Endothelial cell of umbilical vein (primary cell): ENCODE data around the gene IRF1. TPM values are rescaled to one million over a fixed set of nuclear protein-coding genes. Genes with fewer than 3 reads are reported as not detected.

Source experiments
- BruUV-seq: library from RNA; stranded (reverse); fragments of 400-500 nt; replicated peaks from 2 replicates; lab custom pipeline; 2021; lab: Mats Ljungman, UMichigan
- CTCF ChIA-PET: fragments of 300-600, 350-600 bp; sonication (Branson Sonifier 250); formaldehyde crosslinking; loops from one replicate; lab custom pipeline; 2021; ENCODE audit warnings: antibody characterized with exemption, inconsistent platforms; lab: Charles Lee
- POLR2A ChIA-PET: fragments of 300-600, 350-600 bp; sonication (Branson Sonifier 250); formaldehyde crosslinking; loops from one replicate; lab custom pipeline; 2021; ENCODE audit warnings: antibody characterized with exemption, inconsistent platforms; lab: Charles Lee
- DNase-seq: peaks from one replicate; pipeline ENCODE4 v3.0.0-alpha.2; 2011; ENCODE audit warnings: low read depth, low spot score
- FAIRE-seq: peaks from 2 replicates; lab custom pipeline; 2011; peaks lifted over from hg19 to GRCh38; lab: Jason Lieb, UNC
- H2AFZ ChIP-seq: 2 replicates; pipeline ENCODE4 v1.6.0; 2012; ENCODE audit warnings: low read depth, low read length, control low read depth, inconsistent platforms
- H3K27ac ChIP-seq: 2 replicates; pipeline ENCODE4 v1.5.1; 2011; ENCODE audit warnings: low read depth, mild to moderate bottlenecking, control low read depth, low read length, moderate library complexity; ENCODE audit not compliant: insufficient read depth
- H3K27me3 ChIP-seq, 2 experiments: 2 replicates each; pipeline versions ENCODE4 v1.6.0 to v1.6.1; 2011; ENCODE audit warnings: low read length in 2 of 2, mixed read lengths in 1 of 2; ENCODE audit not compliant: control insufficient read depth in 2 of 2, insufficient read depth in 2 of 2
- H3K36me3 ChIP-seq, 2 experiments: 2 replicates in 1 of 2; 3 replicates in 1 of 2; pipeline ENCODE4 v1.5.1; 2011; ENCODE audit warnings: low read length in 2 of 2, mild to moderate bottlenecking in 1 of 2, moderate library complexity in 1 of 2; ENCODE audit not compliant: control insufficient read depth in 2 of 2, insufficient read depth in 2 of 2; ENCODE audit errors: extremely low read depth in 1 of 2
- H3K4me1 ChIP-seq: 3 replicates; pipeline ENCODE4 v1.5.1; 2011; ENCODE audit warnings: mild to moderate bottlenecking, low read length; ENCODE audit not compliant: control insufficient read depth, insufficient read depth; ENCODE audit errors: extremely low read depth
- H3K4me2 ChIP-seq: 2 replicates; pipeline ENCODE4 v1.6.1; 2011; ENCODE audit warnings: low read length, control low read depth, mixed read lengths; ENCODE audit not compliant: insufficient read depth
- H3K4me3 ChIP-seq, 3 experiments: fragments of 200-600 bp in 1 of 3; sonication (generic), shearing (Covaris generic) in 1 of 3; replicated peaks in 1 of 3; 2 replicates each; pipeline ENCODE4 v1.5.1; 2011 to 2016; ENCODE audit warnings: control low read depth in 3 of 3, low read length in 3 of 3, mild to moderate bottlenecking in 2 of 3, inconsistent platforms in 1 of 3, low read depth in 1 of 3, moderate library complexity in 1 of 3; ENCODE audit not compliant: insufficient read depth in 1 of 3
- H3K79me2 ChIP-seq: 2 replicates; pipeline ENCODE4 v1.6.0; 2012; ENCODE audit warnings: low read length, inconsistent platforms; ENCODE audit not compliant: control insufficient read depth, insufficient read depth
- H3K9ac ChIP-seq: replicated peaks from 2 replicates; pipeline ENCODE3; 2011; ENCODE audit warnings: low read length, control low read depth; ENCODE audit not compliant: insufficient read depth; ENCODE audit errors: extremely low read depth
- H3K9me1 ChIP-seq: replicated peaks from 3 replicates; pipeline ENCODE4 v1.6.0; 2011; ENCODE audit warnings: mild to moderate bottlenecking, low read length; ENCODE audit not compliant: control insufficient read depth, insufficient read depth; ENCODE audit errors: extremely low read depth
- H3K9me3 ChIP-seq: replicated peaks from 2 replicates; pipeline ENCODE4 v1.5.1; 2012; ENCODE audit warnings: low read length, inconsistent platforms; ENCODE audit not compliant: control insufficient read depth, insufficient read depth
- H4K20me1 ChIP-seq: replicated peaks from 2 replicates; pipeline ENCODE3; 2011; ENCODE audit warnings: mild to moderate bottlenecking, low read length; ENCODE audit not compliant: control insufficient read depth, insufficient read depth; ENCODE audit errors: extremely low read depth
- EZH2 ChIP-seq: IDR thresholded peaks from 2 replicates; pipeline ENCODE4 v1.6.1; 2012; ENCODE audit warnings: borderline replicate concordance, low read depth, mild to moderate bottlenecking, moderate library complexity, low read length, inconsistent platforms; ENCODE audit not compliant: severe bottlenecking
- FOS ChIP-seq: IDR thresholded peaks from 2 replicates; pipeline ENCODE4 v1.6.1; 2011; ENCODE audit warnings: mild to moderate bottlenecking, low read length, moderate library complexity, borderline replicate concordance; ENCODE audit not compliant: insufficient read depth
- GATA2 ChIP-seq: IDR thresholded peaks from 2 replicates; pipeline ENCODE4 v1.7.0; 2011; ENCODE audit warnings: low read depth, mild to moderate bottlenecking, moderate library complexity, mixed read lengths, low read length; ENCODE audit not compliant: insufficient read length, insufficient read depth
- MYC ChIP-seq: IDR thresholded peaks from one replicate; pipeline ENCODE4 v1.6.1; 2011; ENCODE audit warnings: mild to moderate bottlenecking, low read depth, low read length
- POLR2A ChIP-seq: IDR thresholded peaks from 2 replicates; pipeline ENCODE4 v1.6.1; 2012; ENCODE audit warnings: low read depth, mild to moderate bottlenecking, control low read depth, low read length
- dilution Hi-C: fragments of 300-500 bp; cut with MboI; formaldehyde crosslinking; loops from one replicate; pipeline ENCODE4 v1.15.0; 2019; ENCODE audit warnings: low sequenced_read_pairs; ENCODE audit not compliant: extremely low pct_ligation_motif_present
- intact Hi-C: fragments of 100-400 bp; cut with micrococcal nuclease; formaldehyde crosslinking; loops from one replicate; pipeline ENCODE4 v1.10.0; 2022
- polyA plus RNA-seq, 4 experiments: library from polyadenylated mRNA; depleted of rRNA in 3 of 4; stranded (reverse) in 3 of 4; unstranded in 1 of 4; fragments of >200 nt; gene quantifications; 2 replicates each; pipeline versions ENCODE4 v1.2.1 to v1.2.3, GENCODE V29; 2011 to 2012; ENCODE audit warnings: missing spikeins in 1 of 4
- total RNA-seq: library from RNA; stranded (reverse); gene quantifications from 2 replicates; pipeline ENCODE4 v1.2.3, GENCODE V29; 2021
- TF ChIP-seq, protein P1 (sequence below), 2 donors: IDR thresholded peaks; 1 replicate in 1 of 2; 2 replicates in 1 of 2; pipeline ENCODE4 v1.5.1; 2011; ENCODE audit warnings: low read length in 2 of 2, mild to moderate bottlenecking in 2 of 2, moderate library complexity in 2 of 2, control low read depth in 1 of 2, inconsistent platforms in 1 of 2, low read depth in 1 of 2; ENCODE audit not compliant: insufficient read depth in 1 of 2; ENCODE audit errors: extremely low read depth in 1 of 2
- TF ChIP-seq, protein P2 (sequence below): IDR thresholded peaks from 2 replicates; pipeline ENCODE4 v1.6.1; 2011; ENCODE audit not compliant: insufficient read depth, insufficient read length

IRF1 gene
- total and polyA plus RNA-seq, 2 donors (not counting 3 experiments of a cell fraction or from before 2014, with no cell fraction given) = 12.3 to 28.0 TPM

GRCh38 chr5:132498686-132499271 is 8.2 kb upstream of the IRF1 start:
- peak overlapping the region; percentile 82 for H3K27ac ChIP-seq
- H3K9ac ChIP-seq = no peak overlapping the region
- H3K9me1 ChIP-seq = no peaks in the 10 kb centered on the region
- no peak for FAIRE-seq
- no peaks in the 10 kb centered on the region for H3K27me3 ChIP-seq
- H3K4me1 ChIP-seq = peaks cover 47% of the 10 kb centered on the region
- no peaks in the 10 kb centered on the region for H4K20me1 ChIP-seq
- DNase-seq = no peak
- intact Hi-C loops (loop anchor here (5.0 to 10.0 kb wide), 3 partner anchors 204 to 436 kb away; partner anchors contain the start of genes IL3 and SLC22A4), dilution Hi-C loops (no loop called here)
- H3K36me3 ChIP-seq = no peaks in the 10 kb centered on the region
- H2AFZ ChIP-seq = no peak overlapping the region
- CTCF ChIA-PET = interaction anchor here (0.9 to 8.4 kb wide), 11 partner anchors 9 to 321 kb away, joined by 3 to 220 read pairs (median 7); partner anchors contain the start of gene IRF1
- no peak overlapping the region for H3K4me2 ChIP-seq
- no peak overlapping the region for H3K4me3 ChIP-seq
- POLR2A ChIA-PET = interaction anchor here (1.0 to 1.1 kb wide), 3 partner anchors 73 to 112 kb away, joined by 3 to 4 read pairs (median 3); no protein-coding TSS in a partner anchor
- no peaks in the 10 kb centered on the region for H3K9me3 ChIP-seq
- TF ChIP-seq, protein P1, sequence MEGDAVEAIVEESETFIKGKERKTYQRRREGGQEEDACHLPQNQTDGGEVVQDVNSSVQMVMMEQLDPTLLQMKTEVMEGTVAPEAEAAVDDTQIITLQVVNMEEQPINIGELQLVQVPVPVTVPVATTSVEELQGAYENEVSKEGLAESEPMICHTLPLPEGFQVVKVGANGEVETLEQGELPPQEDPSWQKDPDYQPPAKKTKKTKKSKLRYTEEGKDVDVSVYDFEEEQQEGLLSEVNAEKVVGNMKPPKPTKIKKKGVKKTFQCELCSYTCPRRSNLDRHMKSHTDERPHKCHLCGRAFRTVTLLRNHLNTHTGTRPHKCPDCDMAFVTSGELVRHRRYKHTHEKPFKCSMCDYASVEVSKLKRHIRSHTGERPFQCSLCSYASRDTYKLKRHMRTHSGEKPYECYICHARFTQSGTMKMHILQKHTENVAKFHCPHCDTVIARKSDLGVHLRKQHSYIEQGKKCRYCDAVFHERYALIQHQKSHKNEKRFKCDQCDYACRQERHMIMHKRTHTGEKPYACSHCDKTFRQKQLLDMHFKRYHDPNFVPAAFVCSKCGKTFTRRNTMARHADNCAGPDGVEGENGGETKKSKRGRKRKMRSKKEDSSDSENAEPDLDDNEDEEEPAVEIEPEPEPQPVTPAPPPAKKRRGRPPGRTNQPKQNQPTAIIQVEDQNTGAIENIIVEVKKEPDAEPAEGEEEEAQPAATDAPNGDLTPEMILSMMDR (IDR thresholded peaks at IDR 0.05; ENCODE audit: extremely low read depth in 1 of 2, insufficient read depth in 1 of 2, low read depth in 1 of 2, low read length in 2 of 2) = no peak
- no peak for TF ChIP-seq POLR2A
- no peak for TF ChIP-seq GATA2
- TF ChIP-seq EZH2 = no peak
- TF ChIP-seq, protein P2, sequence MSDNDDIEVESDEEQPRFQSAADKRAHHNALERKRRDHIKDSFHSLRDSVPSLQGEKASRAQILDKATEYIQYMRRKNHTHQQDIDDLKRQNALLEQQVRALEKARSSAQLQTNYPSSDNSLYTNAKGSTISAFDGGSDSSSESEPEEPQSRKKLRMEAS = no peak
- no peak for TF ChIP-seq FOS
- TF ChIP-seq MYC = no peak
- no TSS peak for BruUV-seq
- H3K79me2 ChIP-seq = no peaks in the 10 kb centered on the region
